SK-N-SH treated with all-trans-retinoic acid at 6 μM for 48 hours (cell line): Measurements from ENCODE around the gene HDAC1.

Source experiments
- TOX ChIP-seq: fragments of 250-450 bp; sonication (Bioruptor Pico); IDR thresholded peaks from 2 replicates; pipeline ENCODE4 v1.8.0; 2021; ENCODE audit warnings: mild to moderate bottlenecking, moderate library complexity, borderline replicate concordance
- ZNF8 ChIP-seq: fragments of 450-650 bp; formaldehyde crosslinking; IDR thresholded peaks from 2 replicates; pipeline ENCODE4 v1.5.0; 2020; ENCODE audit warnings: mild to moderate bottlenecking, moderate library complexity

GRCh38 chr1:32275424-32275823, 16.5 kb upstream of the HDAC1 start:
- TF ChIP-seq TOX (CRISPR knock-in tag), result no peak
- TF ChIP-seq ZNF8 (CRISPR knock-in tag), result no peak
